GM19468 (cell line): ENCODE measurements around the gene ARHGAP24.
"Not testable (repeated sequence)": the region's sequence is repeated elsewhere in the genome, so short reads cannot be mapped to it uniquely, and the experiment has no call there.

Source experiments
- ATAC-seq: cut with Tn5 transposase; IDR thresholded peaks from one replicate; pipeline ENCODE4 v1.9.1; 2021; ENCODE audit warnings: mild to moderate bottlenecking, moderate library complexity, moderate number of reproducible peaks; ENCODE audit not compliant: unreplicated experiment; ENCODE audit errors: extremely low read depth

Gene ARHGAP24

DNA sequence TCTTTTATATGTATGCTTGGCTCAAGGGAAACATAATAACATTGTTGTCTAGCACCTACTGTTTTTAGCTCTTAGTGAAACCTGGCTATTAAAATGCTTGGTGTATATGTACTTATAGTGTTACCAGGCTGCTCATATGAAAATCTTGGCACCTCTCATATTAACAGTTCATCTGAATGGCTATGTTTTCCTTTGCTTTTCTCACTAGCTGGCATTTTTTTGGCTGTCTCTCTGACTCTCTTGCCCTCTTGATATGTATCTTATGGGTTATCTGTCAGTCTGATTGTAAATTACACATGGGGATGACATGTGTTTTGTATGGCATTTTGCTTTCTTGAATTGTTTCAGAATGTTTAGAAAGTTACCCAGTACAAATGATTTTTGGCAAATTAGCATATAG, 158.0 kb downstream of the ARHGAP24 start:
- no peak for ATAC-seq

DNA sequence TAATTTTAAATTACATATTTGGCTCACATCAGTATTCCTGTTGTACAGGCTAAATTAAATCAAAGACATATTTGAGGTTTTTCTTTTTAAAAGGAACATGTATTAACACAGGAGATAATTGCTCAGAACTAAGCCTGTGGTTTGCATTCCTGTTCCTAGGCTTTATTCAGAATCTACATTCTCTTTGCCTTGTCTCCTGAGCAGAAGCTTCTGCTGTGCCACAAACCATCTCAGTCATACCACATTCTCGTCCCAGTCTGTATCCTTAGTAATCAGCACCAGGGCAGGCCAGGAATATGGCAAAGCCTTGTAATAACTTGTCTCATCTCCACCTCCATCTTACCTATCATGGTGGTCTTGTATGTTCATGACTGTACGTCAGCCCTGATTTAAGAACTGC, 162.8 kb downstream of the ARHGAP24 start:
- ATAC-seq = no peak

DNA sequence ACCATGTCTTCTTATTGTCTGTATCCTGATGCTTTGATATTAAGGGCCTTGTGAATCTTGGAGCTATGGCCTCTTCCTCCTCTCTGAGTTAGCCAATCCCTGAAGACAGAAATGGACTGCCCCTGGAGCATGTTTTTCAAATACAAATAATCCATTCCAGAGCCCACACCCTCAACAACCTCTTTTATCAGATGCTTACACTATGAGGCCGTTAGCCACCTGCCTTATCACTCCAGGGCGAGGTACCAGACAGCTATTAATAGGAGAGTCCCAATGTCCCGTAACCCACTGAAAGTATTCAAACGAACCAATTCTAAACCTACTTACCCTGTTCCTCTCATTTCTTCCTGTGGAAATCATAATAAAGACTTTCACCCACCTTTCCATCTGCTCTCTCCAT, 165.0 kb downstream of the ARHGAP24 start:
- no peak for ATAC-seq

GRCh38 chr4:85642356-85643100, 167.6 kb downstream of the ARHGAP24 start:
- ATAC-seq = no peak

DNA sequence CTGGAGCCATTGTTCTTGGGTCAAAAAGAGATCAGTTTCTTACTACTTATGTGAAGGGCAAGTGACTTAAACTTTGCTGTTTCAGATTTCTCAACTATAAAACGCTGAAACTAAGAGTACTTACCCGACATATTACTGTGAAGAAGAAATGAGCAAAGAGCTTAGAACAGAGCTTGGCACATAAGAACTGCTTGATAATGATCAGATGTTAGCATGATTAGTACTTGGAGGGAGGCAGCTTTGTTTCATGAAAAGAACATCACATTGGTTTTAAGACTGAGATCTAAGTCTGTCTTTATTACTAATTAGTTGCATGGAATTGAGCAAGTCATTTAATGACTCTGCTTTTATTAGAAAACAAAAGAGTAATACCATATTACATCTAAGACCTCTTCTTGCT, 169.1 kb downstream of the ARHGAP24 start:
- ATAC-seq = no peak

GRCh38 chr4:85650908-85651307, 176.0 kb downstream of the ARHGAP24 start:
- no peak for ATAC-seq

DNA sequence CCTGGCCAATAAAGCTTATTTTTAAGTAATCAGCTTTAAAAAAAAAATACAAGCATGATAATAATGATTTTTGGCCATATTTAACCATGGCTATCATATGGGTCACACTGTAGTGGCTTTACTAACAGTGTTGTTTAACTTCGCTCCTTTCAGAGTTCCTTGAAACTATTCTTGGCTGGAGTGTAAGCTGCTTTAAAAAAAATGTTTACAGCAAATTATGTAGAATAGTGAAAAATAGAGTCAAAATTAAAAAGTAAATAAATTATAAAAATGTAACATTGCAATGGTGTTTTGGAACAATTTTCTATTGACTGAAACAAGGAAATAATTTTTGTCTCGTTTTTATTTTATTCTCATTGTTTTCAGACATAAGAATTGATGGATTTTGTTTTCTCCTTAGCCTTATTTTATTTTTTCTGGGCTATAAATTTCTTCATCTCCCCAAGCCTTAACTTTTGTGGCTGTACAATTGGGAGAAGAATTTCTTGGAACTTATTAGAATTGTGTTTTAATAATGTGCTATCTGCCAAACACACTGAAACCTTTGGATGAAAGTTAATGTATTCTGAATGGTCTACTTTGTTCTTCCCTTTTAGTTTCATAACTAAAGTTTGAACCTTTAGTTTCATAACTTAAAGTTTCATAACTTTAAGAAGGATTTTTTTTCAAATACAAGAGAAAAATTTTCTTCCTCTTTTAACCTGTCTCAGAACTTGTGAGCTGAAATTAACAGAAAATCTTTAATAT, 182.0 kb downstream of the ARHGAP24 start:
- no peak for ATAC-seq

DNA sequence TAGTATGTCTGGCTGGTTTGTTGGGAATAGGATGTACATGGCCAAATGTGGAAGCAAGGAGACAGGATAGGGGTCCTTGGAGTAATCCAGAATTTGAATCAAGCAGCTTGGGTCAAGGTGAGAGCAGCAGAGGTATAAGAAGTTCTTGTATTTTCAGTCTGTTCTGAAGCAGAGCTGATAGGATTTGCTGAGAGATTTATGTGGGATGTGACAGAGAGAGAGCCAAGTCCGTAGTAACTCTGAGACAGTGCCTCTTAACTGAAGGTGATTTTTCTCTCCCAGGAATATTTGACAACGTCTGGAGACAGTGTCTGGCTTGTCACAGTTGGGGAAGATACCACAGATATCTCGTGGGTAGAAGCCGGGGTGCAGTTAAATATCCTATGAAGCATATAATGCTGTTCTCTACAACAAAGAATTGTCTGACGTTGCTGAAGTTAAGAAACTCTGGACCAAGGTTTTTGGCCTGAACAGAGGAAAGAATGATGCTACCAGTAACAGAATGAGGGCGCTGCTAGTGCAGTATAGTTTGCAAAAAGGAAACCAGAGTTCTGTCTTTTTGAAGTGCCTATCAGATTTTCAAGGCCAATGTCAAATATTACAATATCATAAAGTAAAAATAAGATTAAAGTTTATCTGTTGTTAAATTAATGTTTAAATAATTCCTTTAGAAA, 184.0 kb downstream of the ARHGAP24 start:
- ATAC-seq = no peak

DNA sequence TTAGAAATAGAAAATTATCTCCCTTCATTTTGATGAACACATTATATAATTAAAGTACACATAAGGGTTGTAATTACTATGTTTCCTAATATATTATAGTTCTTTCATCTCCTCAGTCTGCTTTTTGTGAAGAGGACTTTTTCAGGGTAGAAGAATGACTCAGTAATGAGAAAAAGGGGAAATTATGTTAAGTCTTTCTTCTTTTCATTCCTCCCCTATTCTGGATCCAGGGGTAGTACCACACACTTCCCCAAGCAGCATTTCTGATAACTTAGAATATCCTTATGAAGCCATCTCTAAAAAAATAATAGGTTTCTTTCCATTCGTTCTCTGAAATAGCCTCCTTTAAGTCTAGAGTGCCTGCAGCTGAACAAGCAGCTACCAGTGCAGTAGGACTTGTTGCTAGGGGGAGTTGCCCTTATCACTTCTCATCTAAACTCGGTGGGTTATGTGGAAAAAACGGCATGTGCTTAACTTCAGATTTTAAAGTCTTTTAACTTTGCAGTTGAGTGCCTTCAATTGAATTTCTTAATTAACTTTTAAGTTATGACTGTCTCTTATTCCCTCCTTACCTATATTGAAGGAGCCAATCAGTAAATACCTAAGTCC, 184.8 kb downstream of the ARHGAP24 start:
- ATAC-seq = no peak

GRCh38 chr4:85666625-85667024, 191.7 kb downstream of the ARHGAP24 start:
- not testable (repeated sequence) for ATAC-seq

DNA sequence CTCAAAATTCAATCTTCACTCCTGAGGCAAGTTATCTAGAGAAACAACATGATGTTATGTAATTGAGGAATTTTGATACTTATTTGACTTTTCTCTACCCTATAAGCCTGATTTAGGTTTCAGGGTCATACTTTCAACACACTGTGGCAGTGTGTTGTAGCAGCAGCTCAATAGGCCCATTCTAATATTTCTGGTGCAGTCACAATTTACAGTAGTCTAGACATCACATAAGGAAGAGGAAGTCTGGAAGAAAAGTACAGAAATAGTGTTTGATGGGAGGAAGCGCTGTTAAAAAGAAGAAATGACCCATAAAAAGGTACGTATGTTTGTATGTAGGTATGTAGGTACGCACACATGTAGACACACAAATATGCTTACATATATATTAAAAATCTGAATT, 194.3 kb downstream of the ARHGAP24 start:
- no peak for ATAC-seq

- no peak for ATAC-seq
These were observed 195.1 kb downstream of the ARHGAP24 start for GRCh38 chr4:85669992-85670548.

DNA sequence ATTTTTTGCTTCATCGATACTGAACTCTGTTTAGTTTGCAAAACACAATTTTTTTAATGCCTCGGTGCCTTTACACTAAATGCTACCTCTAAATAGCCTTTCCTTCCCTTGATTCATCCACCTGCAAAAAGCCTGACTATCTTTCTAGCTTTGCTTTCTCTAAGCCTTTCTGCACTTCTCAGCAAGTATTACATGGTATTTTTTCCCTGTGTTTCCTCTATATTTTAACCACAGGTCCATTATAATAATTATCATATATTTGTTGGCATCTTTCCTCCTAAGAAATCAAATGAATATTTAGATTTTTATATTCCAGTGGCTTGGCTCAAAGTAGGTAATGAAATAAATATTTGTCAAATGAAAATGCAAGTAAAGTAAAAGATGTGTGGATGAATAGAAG, 196.2 kb downstream of the ARHGAP24 start:
- ATAC-seq = no peak

- no peak for ATAC-seq
These were observed 197.2 kb downstream of the ARHGAP24 start for GRCh38 chr4:85672116-85672515.

- ATAC-seq = no peak
These were observed 198.0 kb downstream of the ARHGAP24 start for GRCh38 chr4:85672959-85673358.

DNA sequence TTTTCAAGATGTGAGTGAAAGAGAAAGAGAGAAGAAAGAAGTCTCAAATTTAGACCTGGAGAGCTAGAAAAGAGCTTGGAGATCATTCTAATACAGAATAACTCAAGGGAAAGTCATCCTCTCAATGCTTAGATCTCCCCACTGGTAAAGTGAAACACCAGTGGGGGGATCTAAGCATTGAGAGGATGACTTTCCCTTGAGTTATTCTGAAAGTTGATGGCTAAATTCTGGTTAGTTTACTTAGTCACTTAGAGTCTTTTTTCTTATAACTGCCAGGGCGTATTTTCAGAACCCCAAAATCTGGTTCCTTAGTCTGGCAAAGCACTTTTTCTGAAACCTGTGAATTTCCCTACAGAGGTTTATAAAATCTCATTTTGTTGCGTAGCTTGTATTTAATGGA, 198.6 kb downstream of the ARHGAP24 start:
- ATAC-seq = no peak

DNA sequence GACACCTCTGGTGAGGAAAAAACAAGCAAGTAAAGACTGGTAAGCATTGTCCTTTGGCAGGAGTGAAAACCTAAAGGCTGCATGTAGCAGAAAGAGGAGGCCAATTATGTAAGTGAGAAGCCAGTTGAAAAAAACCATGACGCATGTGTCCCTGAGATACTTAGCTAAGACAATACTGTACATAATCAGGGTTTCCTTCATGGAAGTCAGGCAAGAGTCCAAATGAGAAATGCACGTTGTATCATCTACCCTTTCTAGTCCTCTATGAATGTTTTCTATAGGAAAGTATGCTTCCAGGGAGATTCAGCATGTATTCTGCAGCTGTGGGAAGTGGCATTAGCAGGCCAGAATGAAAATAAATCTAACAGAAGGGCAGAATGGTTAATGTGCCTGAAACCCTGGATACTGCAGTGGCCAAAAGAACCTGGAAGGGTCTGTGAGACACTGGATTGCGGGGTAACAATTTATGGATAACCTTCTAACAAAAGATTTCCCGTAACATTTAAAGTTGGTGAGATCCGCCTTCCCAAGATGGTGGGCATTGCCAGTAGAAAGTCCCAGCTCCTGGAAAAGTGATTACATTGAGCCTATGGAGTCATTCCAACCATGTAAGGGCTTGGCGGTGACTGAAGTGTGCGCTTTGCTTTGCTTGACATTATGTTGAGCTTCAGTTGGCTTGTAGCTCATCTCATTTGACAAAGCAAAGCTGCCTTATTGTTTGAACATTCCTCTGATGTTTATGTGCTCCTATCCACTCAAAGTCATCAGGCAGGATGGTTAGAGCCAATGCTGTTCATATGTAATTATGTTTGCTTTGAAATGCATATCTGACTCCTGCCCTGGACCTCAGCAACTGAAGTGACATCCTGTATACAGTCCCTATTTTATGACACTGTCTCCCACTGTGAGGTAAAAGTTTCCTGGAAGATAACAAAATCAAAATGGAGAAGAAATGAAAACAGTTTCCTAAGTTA, 200.4 kb downstream of the ARHGAP24 start:
- no peak for ATAC-seq

DNA sequence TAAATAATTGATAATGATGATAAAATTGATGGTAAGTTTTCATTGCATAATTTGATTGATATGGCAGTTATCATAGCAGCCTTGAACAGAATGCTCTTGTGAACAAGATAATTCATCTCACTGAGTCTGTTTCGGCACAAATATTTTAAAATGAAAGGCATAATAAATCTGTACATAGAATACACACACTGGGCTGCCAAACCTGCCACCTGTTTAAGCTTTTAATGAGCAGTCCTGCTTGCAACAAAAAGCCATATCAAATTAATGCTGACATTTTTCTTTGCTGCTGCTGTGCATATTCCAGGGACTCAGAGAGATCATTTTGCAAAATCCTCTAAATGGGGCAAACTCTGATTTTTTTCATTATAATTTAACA, 201.1 kb downstream of the ARHGAP24 start:
- no peak for ATAC-seq

DNA sequence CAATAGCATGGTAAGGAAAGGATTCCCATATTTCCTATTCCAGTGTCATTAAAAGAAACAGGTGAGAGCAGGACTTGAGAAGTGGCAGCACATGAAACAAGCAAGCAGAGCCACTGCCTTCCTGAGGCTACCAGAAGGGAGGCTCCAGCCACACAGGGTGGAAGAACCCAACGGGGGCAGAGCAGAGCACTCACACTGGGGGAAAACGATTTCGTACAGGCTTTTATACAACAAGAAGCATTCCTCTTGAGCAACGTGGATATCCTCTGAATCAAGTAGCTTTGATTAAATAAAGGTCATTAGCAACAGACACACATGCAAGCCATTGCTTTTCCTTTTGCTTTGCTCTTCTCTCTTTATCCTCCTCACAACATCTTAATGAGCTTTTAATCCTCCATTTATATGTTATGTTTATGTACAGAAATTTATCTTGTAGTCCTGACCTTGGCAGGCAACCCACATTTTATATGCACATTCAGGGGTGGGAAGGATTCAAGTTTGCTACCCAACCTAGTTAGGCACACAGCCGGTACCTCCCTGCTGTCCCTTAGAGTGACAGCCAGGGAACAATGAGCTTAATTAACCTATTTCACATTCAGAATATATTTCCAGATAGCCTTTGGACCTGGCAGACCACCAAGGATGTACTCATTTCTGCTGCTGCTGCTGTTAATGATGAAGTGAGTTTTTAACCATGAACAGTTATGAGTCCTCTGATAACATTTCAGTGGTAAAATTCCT, 202.1 kb downstream of the ARHGAP24 start:
- no peak for ATAC-seq
